ENCODE data around the gene ZNF84.

ZNF84 gene

DNA sequence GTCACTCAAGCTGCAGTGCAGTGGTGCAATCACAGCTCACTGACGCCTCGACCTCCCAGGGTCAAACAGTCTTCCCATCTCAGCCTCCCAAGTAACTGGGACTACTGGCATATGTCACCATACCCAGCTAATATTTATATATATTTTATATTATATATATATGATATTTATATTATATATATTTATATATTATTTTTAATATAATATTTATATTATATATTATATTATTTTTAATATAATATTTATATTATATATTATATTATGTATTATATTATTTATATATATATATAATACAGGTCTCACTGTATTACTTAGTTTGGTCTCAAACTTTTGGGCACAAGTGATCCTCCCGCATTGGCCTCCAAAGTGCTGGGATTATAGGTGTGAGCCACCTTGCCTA lies 9.4 kb downstream of the ZNF84 start:
- TF ChIP-seq, protein P1, sequence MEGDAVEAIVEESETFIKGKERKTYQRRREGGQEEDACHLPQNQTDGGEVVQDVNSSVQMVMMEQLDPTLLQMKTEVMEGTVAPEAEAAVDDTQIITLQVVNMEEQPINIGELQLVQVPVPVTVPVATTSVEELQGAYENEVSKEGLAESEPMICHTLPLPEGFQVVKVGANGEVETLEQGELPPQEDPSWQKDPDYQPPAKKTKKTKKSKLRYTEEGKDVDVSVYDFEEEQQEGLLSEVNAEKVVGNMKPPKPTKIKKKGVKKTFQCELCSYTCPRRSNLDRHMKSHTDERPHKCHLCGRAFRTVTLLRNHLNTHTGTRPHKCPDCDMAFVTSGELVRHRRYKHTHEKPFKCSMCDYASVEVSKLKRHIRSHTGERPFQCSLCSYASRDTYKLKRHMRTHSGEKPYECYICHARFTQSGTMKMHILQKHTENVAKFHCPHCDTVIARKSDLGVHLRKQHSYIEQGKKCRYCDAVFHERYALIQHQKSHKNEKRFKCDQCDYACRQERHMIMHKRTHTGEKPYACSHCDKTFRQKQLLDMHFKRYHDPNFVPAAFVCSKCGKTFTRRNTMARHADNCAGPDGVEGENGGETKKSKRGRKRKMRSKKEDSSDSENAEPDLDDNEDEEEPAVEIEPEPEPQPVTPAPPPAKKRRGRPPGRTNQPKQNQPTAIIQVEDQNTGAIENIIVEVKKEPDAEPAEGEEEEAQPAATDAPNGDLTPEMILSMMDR (IDR thresholded peaks at IDR 0.05; ENCODE audit: insufficient read depth, low read length, missing control alignments) = no peak
- no peak overlapping the region for H3K4me3 ChIP-seq (ENCODE audit: low read depth, low read length)
- no peak for DNase-seq (ENCODE audit: low read depth, low spot score)
- CTCF ChIA-PET = interaction anchor here (1.1 kb wide), 1 partner anchor 8 kb away, joined by 3 read pairs; no protein-coding TSS in a partner anchor
- POLR2A ChIA-PET = no interaction called here

DNA sequence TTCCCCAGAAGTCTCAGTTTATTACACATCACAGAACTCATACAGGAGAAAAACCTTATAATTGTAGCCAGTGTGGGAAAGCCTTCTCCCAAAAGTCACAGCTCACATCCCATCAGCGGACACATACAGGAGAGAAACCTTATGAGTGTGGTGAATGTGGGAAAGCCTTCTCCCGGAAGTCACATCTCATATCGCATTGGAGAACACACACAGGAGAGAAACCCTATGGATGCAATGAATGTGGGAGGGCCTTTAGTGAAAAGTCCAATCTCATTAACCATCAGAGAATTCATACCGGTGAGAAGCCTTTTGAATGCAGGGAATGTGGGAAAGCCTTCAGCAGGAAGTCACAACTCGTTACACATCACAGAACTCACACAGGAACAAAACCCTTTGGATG lies 20.1 kb downstream of the ZNF84 start:
- DNase-seq (ENCODE audit: low read depth, low spot score) = no peak
- POLR2A ChIA-PET = no interaction called here
- CTCF ChIA-PET = no interaction called here
- H3K4me3 ChIP-seq (ENCODE audit: low read depth, low read length) = no peak overlapping the region
- TF ChIP-seq, protein P1 (IDR thresholded peaks at IDR 0.05; ENCODE audit: insufficient read depth, low read length, missing control alignments) = no peak

DNA sequence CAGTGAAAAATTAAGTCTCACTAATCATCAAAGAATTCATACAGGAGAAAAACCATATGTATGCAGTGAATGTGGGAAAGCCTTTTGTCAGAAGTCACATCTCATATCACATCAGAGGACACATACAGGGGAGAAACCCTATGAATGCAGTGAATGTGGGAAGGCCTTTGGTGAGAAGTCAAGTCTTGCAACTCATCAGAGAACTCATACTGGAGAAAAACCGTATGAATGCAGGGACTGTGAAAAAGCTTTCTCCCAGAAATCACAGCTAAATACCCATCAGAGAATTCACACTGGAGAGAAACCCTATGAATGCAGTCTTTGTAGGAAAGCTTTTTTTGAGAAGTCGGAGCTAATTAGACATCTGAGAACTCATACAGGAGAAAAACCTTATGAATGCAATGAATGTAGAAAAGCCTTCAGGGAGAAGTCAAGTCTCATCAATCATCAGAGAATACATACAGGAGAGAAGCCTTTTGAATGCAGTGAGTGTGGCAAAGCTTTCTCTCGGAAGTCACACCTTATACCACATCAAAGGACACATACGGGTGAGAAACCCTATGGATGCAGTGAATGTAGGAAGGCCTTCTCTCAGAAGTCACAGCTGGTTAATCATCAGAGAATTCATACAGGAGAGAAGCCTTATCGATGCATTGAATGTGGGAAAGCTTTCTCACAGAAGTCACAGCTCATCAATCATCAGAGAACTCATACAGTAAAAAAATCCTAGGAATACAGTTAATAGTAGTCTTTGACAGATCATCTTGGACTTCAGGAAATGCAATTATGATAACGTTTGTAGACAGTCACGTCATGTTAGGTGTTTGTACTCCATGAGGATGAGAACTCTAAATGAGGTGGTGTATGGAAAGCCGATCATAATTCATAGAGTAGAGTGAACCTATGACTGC lies 21.1 kb downstream of the ZNF84 start:
- ChIA-PET CTCF (no interaction called here), POLR2A (no interaction called here)
- TF ChIP-seq, protein P1 (IDR thresholded peaks at IDR 0.05; ENCODE audit: insufficient read depth, low read length, missing control alignments) = no peak
- DNase-seq (ENCODE audit: low read depth, low spot score) = no peak
- H3K4me3 ChIP-seq (ENCODE audit: low read depth, low read length) = no peak overlapping the region

DNA sequence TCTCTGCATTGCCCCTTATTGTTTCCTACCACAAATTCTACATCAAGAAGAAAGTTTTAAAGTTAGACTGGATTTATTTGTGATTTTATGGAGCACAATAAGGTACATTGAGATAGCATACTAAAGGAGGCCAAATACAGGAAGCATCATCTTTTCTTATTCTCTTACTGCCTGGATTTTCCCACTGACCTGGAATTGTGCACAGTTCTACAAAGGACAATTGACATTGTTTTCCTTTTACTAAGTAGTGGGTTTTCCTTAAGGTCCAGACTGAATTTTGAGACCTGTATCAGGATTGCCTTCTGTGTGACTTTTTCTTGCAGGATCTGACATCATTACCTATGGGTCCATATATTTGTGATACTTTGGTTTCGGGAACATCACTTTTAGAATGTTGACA lies 24.6 kb downstream of the ZNF84 start:
- ChIA-PET CTCF (no interaction called here), POLR2A (no interaction called here)
- DNase-seq (ENCODE audit: low read depth, low spot score) = no peak
- TF ChIP-seq, protein P1 (IDR thresholded peaks at IDR 0.05; ENCODE audit: insufficient read depth, low read length, missing control alignments) = no peak
- H3K4me3 ChIP-seq (ENCODE audit: low read depth, low read length) = no peak overlapping the region

GRCh38 chr12:133063556-133063955 lies 26.2 kb downstream of the ZNF84 start:
- ChIA-PET CTCF (no interaction called here), POLR2A (no interaction called here)
- TF ChIP-seq, protein P1 (IDR thresholded peaks at IDR 0.05; ENCODE audit: insufficient read depth, low read length, missing control alignments) = no peak
- DNase-seq (ENCODE audit: low read depth, low spot score) = no peak
- no peak overlapping the region for H3K4me3 ChIP-seq (ENCODE audit: low read depth, low read length)

DNA sequence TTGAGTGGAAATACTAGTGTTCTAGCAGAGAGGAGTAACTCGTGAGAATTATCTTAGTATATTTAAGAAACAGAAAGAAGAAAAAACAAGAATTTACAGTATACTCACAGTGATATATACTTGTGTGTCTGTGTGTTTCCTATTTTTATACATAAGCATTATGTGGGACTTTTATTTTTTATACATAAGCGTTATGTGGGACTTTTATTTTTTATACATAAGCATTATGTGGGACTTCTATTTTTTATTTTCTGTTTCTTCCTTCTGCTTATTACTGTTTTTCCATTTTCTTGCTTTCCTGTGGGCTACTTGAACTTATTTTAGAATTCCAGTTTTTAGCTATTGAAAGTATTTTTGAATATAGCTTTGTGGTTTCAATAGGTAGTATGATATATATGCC lies 36.5 kb downstream of the ZNF84 start:
- POLR2A ChIA-PET = no interaction called here
- TF ChIP-seq, protein P1 (IDR thresholded peaks at IDR 0.05; ENCODE audit: insufficient read depth, low read length, missing control alignments) = no peak
- no peak for DNase-seq (ENCODE audit: low read depth, low spot score)
- CTCF ChIA-PET = no interaction called here
- no peak overlapping the region for H3K4me3 ChIP-seq (ENCODE audit: low read depth, low read length)
